Measurements from ENCODE around the gene MUC4. TPM values are rescaled to one million over a fixed set of nuclear protein-coding genes. Genes with fewer than 3 reads are reported as not detected.
"Not testable (repeated sequence)": the region's sequence is repeated elsewhere in the genome, so short reads cannot be mapped to it uniquely, and the experiment has no call there.

MUC4 gene
- total RNA-seq, 1 donor from 2014 or later: 0.60 TPM

DNA sequence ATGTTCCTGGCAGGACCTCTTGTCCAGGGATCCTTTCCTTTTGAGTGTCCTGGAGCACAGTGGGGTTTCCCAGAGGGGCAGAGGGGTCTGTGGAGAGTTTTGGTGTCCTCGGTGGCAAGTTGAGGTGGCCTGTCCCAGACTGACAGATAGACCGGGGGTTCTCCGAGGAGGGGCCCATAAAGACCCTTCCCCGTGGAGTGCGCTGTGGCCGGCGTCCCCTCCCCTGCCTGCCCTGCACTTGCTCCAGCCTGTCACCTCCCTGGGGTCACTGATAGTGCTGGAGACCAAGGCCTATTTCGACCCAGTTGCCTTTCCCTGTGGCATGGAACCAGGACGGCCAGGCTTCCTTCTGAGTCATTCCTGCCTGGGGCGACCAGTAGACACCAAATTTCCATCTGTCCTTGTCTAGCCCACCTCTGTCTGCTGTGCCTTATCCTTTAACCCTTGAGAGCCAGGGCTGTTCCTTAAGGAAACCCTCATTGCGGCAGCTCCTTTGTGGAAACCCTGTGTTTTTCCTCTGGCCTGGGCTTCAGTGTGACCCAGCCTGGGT, 2.9 kb downstream of the MUC4 start:
- peaks cover 41% of the 10 kb centered on the region for H3K27me3 Mint-ChIP-seq
- no peak overlapping the region for H3K27ac Mint-ChIP-seq
- H3K36me3 Mint-ChIP-seq (ENCODE audit: insufficient read depth): no peaks in the 10 kb centered on the region
- DNase-seq (ENCODE audit: low spot score, unreplicated experiment): no peak
- H3K9me3 Mint-ChIP-seq (ENCODE audit: low read depth): no peaks in the 10 kb centered on the region
- H3K4me3 Mint-ChIP-seq (ENCODE audit: low read depth): no peak overlapping the region
- TF ChIP-seq, protein P1, sequence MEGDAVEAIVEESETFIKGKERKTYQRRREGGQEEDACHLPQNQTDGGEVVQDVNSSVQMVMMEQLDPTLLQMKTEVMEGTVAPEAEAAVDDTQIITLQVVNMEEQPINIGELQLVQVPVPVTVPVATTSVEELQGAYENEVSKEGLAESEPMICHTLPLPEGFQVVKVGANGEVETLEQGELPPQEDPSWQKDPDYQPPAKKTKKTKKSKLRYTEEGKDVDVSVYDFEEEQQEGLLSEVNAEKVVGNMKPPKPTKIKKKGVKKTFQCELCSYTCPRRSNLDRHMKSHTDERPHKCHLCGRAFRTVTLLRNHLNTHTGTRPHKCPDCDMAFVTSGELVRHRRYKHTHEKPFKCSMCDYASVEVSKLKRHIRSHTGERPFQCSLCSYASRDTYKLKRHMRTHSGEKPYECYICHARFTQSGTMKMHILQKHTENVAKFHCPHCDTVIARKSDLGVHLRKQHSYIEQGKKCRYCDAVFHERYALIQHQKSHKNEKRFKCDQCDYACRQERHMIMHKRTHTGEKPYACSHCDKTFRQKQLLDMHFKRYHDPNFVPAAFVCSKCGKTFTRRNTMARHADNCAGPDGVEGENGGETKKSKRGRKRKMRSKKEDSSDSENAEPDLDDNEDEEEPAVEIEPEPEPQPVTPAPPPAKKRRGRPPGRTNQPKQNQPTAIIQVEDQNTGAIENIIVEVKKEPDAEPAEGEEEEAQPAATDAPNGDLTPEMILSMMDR (IDR thresholded peaks at IDR 0.05; ENCODE audit: unreplicated experiment): no peak
- no peaks in the 10 kb centered on the region for H3K4me1 Mint-ChIP-seq (ENCODE audit: low read depth)

DNA sequence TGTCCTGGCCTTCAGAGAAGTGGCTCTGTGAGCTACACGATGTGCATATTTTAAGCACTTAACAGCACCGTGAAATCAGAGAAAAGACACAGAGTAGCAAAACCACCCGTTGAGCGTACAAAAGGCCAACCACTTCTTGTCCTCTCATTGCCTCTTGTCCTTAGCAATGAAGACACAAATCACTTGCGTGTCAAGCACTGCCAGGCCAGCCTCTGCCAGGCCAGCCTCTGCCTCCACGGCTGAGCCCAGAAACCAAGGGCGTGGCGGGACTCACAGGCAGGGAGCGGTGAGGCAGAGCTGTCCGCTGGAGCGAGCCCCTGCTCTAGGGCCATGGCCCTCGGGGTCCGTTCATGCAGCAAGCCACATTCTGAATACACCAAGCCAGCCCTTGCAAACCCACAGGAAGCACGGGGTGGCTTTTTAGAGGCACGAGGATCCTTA, 4.0 kb downstream of the MUC4 start:
- Mint-ChIP-seq H3K27me3 (peaks cover 45% of the 10 kb centered on the region), H3K36me3 (ENCODE audit: insufficient read depth) (no peaks in the 10 kb centered on the region), H3K9me3 (ENCODE audit: low read depth) (no peaks in the 10 kb centered on the region), H3K4me1 (ENCODE audit: low read depth) (peaks cover 3% of the 10 kb centered on the region), H3K4me3 (ENCODE audit: low read depth) (no peak overlapping the region), H3K27ac (no peak overlapping the region)
- TF ChIP-seq, protein P1 (IDR thresholded peaks at IDR 0.05; ENCODE audit: unreplicated experiment): no peak
- no peak for DNase-seq (ENCODE audit: low spot score, unreplicated experiment)

DNA sequence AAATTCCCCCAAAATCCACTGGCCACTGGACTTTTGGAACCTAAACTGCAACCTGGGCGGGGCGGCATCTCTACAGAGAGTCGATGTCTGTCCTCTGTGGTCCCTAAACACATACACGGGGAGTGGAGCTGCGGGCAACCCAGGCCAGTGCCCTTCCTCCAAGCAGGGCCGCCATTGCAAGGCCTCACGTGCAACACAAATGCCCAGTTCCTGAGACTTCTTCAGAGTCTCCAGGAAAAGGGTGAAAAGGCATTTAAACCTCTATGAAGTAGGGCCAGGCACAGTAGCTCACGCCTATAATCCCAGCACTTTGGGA, 4.9 kb downstream of the MUC4 start:
- TF ChIP-seq, protein P1 (IDR thresholded peaks at IDR 0.05; ENCODE audit: unreplicated experiment): no peak
- peaks cover 45% of the 10 kb centered on the region for H3K27me3 Mint-ChIP-seq
- H3K4me3 Mint-ChIP-seq (ENCODE audit: low read depth): no peak overlapping the region
- no peaks in the 10 kb centered on the region for H3K36me3 Mint-ChIP-seq (ENCODE audit: insufficient read depth)
- H3K4me1 Mint-ChIP-seq (ENCODE audit: low read depth): peaks cover 6% of the 10 kb centered on the region
- no peaks in the 10 kb centered on the region for H3K9me3 Mint-ChIP-seq (ENCODE audit: low read depth)
- no peak overlapping the region for H3K27ac Mint-ChIP-seq
- no peak for DNase-seq (ENCODE audit: low spot score, unreplicated experiment)

DNA sequence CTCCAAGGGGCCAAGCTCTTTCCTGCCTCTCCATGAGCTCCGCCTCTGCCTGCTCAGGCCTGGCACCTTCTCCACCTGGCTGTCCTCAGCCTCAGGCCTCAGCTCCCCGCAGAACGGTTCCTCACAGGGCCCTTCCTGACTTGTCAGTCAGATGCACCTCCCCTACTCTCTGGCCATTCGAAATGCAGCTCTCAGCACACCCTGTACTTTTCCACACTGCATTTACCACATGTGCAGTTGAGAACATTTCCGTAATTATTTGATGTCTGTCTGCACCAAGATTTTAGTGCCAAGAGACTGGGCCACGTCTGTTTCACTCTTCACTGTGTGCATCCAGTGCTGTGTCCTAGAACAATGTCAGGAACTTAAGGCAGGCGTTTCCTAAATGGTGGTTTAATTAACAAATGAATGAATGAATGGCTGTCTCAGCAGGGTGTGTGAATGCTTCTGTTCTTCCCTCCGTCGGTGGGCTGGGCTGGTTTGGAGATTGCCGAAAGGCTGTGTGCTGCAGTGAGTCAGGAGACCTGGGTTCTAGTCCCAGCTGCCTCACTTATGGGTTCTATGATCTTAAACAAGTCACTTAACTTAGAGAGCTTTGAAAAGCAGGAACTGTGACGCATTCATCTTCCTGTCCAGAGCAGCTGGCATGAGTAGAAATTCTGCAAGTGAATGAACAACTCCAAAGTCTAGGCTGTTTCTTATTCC, 5.4 kb downstream of the MUC4 start:
- Mint-ChIP-seq H3K4me3 (ENCODE audit: low read depth) (no peak overlapping the region), H3K9me3 (ENCODE audit: low read depth) (no peaks in the 10 kb centered on the region), H3K27me3 (peaks cover 45% of the 10 kb centered on the region), H3K4me1 (ENCODE audit: low read depth) (peaks cover 8% of the 10 kb centered on the region), H3K27ac (no peak overlapping the region), H3K36me3 (ENCODE audit: insufficient read depth) (no peaks in the 10 kb centered on the region)
- TF ChIP-seq, protein P1 (IDR thresholded peaks at IDR 0.05; ENCODE audit: unreplicated experiment): no peak
- DNase-seq (ENCODE audit: low spot score, unreplicated experiment): no peak

DNA sequence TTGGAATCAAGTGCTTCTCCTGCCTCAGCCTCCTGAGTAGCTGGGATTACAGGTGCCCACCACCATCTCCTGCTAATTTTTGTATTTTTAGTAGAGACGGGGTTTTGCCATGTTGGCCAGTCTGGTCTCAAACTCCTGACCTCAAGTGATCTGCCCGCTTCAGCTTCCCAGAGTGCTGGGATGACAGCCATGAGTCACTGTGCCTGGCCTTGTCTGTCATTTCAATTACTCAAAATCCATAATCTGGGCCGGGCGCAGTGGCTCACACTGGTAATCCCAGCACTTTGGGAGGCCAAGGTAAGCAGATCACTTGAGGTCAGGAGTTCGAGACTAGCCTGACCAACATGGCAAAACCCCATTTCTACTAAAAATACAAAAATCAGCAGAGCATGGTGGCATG, 6.1 kb downstream of the MUC4 start:
- not testable (repeated sequence) for H3K4me1 Mint-ChIP-seq (ENCODE audit: low read depth); DNase-seq (ENCODE audit: low spot score, unreplicated experiment); H3K36me3 Mint-ChIP-seq (ENCODE audit: insufficient read depth); H3K4me3 Mint-ChIP-seq (ENCODE audit: low read depth); H3K27ac Mint-ChIP-seq; H3K9me3 Mint-ChIP-seq (ENCODE audit: low read depth)
- peaks cover 47% of the 10 kb centered on the region for H3K27me3 Mint-ChIP-seq

DNA sequence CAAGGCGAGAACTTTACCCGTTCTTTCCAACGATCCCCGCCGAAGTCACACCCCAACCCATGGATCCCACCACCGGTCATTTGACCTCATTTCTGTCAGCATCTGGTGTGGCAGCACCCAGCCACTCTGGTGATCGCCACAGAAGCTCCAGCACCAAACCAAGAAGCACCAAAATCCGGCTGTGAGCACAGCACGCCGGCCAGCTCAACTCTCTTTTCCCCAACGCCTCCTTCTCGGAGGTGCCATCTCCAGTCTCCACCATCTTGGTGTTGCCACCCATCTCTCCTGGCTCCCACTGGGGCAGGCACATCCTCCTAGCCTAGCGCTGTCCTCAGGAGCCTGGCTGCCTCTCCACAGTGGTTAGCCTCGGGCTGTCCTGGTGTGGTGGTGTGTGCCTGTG, 6.5 kb downstream of the MUC4 start:
- no peak for DNase-seq (ENCODE audit: low spot score, unreplicated experiment)
- peaks cover 50% of the 10 kb centered on the region for H3K27me3 Mint-ChIP-seq
- H3K9me3 Mint-ChIP-seq (ENCODE audit: low read depth): no peaks in the 10 kb centered on the region
- no peaks in the 10 kb centered on the region for H3K36me3 Mint-ChIP-seq (ENCODE audit: insufficient read depth)
- TF ChIP-seq, protein P1 (IDR thresholded peaks at IDR 0.05; ENCODE audit: unreplicated experiment): no peak
- no peak overlapping the region for H3K4me3 Mint-ChIP-seq (ENCODE audit: low read depth)
- peaks cover 9% of the 10 kb centered on the region for H3K4me1 Mint-ChIP-seq (ENCODE audit: low read depth)
- H3K27ac Mint-ChIP-seq: no peak overlapping the region
